Colonic mucosa (tissue), 4 donors: ENCODE results near the gene MYOF. TPM values are rescaled to one million over a fixed set of nuclear protein-coding genes. Genes with fewer than 3 reads are reported as not detected.

Experiments
- DNase-seq: peaks from one replicate; pipeline ENCODE4 v3.0.0-alpha.2; 2020
- H3K27ac ChIP-seq: fragments of 200-600 bp; one replicate; pipeline ENCODE4 v1.8.0; 2021
- H3K27me3 ChIP-seq: fragments of 200-600 bp; one replicate; pipeline ENCODE4 v1.8.0; 2021
- H3K36me3 ChIP-seq: fragments of 200-600 bp; one replicate; pipeline ENCODE4 v1.8.0; 2021
- H3K4me1 ChIP-seq: fragments of 200-600 bp; one replicate; pipeline ENCODE4 v1.8.0; 2021; ENCODE audit warnings: mild to moderate bottlenecking
- H3K4me3 ChIP-seq: fragments of 200-600 bp; one replicate; pipeline ENCODE4 v1.8.0; 2021
- H3K9ac ChIP-seq, 2 donors: one replicate each; pipeline ENCODE4 v1.7.0; 2013; ENCODE audit warnings: control low read depth in 2 of 2, low read depth in 2 of 2, low read length in 2 of 2
- H3K9me3 ChIP-seq: fragments of 200-600 bp; one replicate; pipeline ENCODE4 v1.8.0; 2021
- intact Hi-C: fragments of 100-400 bp; cut with DNase I; formaldehyde crosslinking; loops from one replicate; pipeline ENCODE4 v1.14.1; 2022
- total RNA-seq, 2 donors: library from RNA; stranded (reverse); fragmentation: NEBNext Ultra II Directional in 1 of 2; extraction: Animal tissue kit (Norgen Biotek cat#: 25700) in 1 of 2; gene quantifications; one replicate each; pipeline ENCODE4 v1.2.1, GENCODE V29; 2021
- TF ChIP-seq, protein P1 (sequence below): fragments of 200-600 bp; IDR thresholded peaks from one replicate; pipeline ENCODE4 v1.8.0; 2022; ENCODE audit warnings: antibody characterized with exemption, mild to moderate bottlenecking
- donor health status: healthy.
- donor health status: DM: no; HTN: no; CAD: no.
- donor health status: DM: no; HTN: no; CAD: no.

Gene MYOF
- total RNA-seq, 2 donors from 2014 or later, result 88.1 to 90.9 TPM

DNA sequence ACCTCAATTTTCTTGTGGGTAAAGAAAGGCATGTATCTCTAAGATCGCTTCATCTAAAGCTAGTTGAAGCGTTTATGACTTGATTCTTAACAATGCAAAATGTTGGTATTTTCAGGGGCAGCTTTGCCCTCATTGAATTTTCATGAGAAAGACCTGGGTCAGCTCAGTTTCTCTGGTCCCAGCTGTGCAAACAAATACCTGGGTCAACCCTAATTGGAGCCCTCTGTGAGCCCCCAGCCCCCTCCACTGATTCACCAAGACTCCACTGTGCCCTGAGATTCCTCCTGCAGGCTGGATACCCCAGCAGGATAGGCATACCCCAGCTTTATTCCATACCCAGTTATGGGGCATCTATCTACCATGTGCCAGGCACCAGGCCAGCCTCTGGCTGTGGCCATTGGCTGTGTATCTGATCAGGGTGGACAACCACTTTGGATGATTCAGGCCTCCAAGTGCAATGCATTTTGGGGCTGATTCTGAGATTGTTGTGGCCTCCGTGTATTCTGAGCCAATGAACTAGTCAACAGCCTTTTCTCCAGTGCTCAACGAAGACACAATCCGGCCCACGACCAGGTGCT lies 201.9 kb downstream of the MYOF start:
- intact Hi-C loops, result no loop called here
- H3K27me3 ChIP-seq, result no peaks in the 10 kb centered on the region
- H3K9me3 ChIP-seq, result no peaks in the 10 kb centered on the region
- no peak overlapping the region for H3K4me3 ChIP-seq
- no peak overlapping the region for H3K27ac ChIP-seq
- no peak for DNase-seq
- no peak overlapping the region for H3K9ac ChIP-seq
- no peaks in the 10 kb centered on the region for H3K36me3 ChIP-seq
- TF ChIP-seq, protein P1, sequence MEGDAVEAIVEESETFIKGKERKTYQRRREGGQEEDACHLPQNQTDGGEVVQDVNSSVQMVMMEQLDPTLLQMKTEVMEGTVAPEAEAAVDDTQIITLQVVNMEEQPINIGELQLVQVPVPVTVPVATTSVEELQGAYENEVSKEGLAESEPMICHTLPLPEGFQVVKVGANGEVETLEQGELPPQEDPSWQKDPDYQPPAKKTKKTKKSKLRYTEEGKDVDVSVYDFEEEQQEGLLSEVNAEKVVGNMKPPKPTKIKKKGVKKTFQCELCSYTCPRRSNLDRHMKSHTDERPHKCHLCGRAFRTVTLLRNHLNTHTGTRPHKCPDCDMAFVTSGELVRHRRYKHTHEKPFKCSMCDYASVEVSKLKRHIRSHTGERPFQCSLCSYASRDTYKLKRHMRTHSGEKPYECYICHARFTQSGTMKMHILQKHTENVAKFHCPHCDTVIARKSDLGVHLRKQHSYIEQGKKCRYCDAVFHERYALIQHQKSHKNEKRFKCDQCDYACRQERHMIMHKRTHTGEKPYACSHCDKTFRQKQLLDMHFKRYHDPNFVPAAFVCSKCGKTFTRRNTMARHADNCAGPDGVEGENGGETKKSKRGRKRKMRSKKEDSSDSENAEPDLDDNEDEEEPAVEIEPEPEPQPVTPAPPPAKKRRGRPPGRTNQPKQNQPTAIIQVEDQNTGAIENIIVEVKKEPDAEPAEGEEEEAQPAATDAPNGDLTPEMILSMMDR, result no peak
- H3K4me1 ChIP-seq, result no peaks in the 10 kb centered on the region

DNA sequence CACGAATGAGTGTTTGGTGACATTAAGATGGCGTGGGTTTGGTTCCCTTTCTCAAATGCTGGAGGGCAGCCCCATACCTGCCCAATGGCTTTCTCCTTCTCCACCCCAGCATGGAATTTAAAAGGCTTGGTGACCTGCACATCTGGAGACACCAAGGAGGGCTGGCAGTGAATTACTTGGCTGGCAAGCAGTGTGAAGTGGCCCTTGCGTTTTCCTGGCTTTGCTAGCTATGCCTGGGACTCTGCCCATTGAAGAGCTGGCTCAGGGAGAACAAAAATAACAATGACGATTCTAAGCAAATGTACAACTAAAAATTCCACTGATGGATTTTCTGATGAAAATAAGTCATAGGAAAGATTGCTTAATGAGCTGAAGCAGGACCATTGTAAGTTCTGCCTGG lies 204.8 kb downstream of the MYOF start:
- intact Hi-C loops, result no loop called here
- H3K9ac ChIP-seq, result no peak overlapping the region
- H3K36me3 ChIP-seq, result no peaks in the 10 kb centered on the region
- DNase-seq, result no peak
- TF ChIP-seq, protein P1, result no peak
- H3K27me3 ChIP-seq, result no peaks in the 10 kb centered on the region
- no peak overlapping the region for H3K27ac ChIP-seq
- no peaks in the 10 kb centered on the region for H3K4me1 ChIP-seq
- H3K9me3 ChIP-seq, result no peaks in the 10 kb centered on the region
- H3K4me3 ChIP-seq, result no peak overlapping the region

DNA sequence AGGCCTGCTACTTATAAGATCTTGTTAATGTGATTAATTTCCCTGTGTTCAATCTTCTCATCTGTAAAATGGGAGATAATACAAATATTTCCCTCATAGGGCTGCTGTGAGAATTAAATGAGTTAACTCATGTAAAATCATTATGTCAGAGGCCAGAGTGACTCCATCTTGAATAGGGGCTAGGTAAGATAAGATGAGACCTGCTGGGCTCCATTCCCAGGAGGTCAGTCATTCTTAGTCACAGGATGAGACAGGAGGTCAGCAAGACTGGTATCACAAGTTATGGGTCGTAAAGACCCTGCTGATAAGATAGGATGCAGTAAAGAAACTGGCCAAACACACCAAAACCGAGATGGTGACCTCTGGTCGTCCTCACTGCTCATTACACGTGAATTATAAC lies 207.7 kb downstream of the MYOF start:
- TF ChIP-seq, protein P1, result no peak
- intact Hi-C loops, result no loop called here
- no peak overlapping the region for H3K27ac ChIP-seq
- DNase-seq, result no peak
- no peaks in the 10 kb centered on the region for H3K9me3 ChIP-seq
- H3K36me3 ChIP-seq, result no peaks in the 10 kb centered on the region
- no peak overlapping the region for H3K4me3 ChIP-seq
- no peaks in the 10 kb centered on the region for H3K4me1 ChIP-seq
- no peaks in the 10 kb centered on the region for H3K27me3 ChIP-seq
- no peak overlapping the region for H3K9ac ChIP-seq

DNA sequence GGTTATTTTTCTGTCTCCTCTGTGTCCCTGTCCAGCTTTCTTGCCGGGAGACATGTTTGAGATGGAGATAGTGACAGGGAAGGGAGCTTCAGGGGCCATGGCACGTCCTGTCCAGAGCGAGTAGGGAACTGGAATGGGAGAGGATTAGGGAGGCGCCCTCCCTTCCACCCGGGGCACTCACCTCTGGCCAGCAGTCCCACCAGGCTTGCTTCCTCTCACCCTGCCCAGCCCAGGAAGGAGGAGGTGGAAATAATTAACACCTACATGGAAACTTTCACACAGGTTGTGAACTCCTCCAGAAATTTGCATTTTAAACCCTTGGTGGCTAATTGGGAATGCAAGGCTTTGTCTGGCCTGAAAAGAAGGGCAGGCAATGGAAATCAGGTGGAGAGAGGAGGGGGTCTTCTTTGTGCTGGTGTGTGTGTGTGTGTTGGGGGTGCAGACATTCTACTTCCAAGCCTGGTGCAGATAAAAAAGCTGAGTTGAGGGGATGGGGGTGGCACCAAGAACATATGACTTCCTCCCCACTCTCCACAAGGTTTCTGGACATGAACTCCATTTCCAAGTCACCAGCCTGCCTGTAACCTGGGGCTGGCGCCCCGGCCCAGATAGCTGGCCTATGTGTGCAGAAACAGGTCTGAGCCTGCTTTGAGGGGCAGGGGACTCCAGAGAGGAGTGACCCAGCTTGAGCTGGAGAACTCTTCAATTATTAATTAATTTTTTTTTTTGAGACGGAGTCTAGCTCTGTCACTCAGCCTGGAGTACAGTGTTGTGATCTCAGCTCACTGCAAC lies 209.1 kb downstream of the MYOF start:
- TF ChIP-seq, protein P1, result no peak
- H3K27me3 ChIP-seq, result no peaks in the 10 kb centered on the region

DNA sequence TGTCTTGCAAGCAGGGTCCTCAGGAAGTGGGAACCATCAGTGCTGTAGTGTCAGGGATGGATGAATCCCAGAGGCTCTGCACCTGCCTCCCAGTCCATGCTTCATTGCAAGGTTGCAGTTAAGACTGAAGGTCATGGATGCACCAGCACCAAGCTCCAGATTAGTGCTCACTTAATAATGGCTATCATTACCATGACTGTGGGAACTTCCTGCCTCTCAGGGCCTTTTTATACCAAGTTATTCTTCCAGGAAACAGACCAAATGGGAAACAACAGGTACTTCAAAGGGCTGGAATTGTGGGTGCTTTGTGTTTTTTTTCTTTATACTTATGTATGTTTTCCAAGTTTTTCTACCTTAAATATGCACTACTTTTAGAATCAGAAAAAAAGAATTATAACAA lies 210.8 kb downstream of the MYOF start:
- Histone ChIP-seq H3K9ac (no peak overlapping the region), H3K9me3 (no peaks in the 10 kb centered on the region), H3K36me3 (no peaks in the 10 kb centered on the region), H3K4me1 (no peaks in the 10 kb centered on the region), H3K4me3 (no peak overlapping the region), H3K27me3 (no peaks in the 10 kb centered on the region), H3K27ac (no peak overlapping the region)
- TF ChIP-seq, protein P1, result no peak
- DNase-seq, result no peak
- intact Hi-C loops, result no loop called here

More for the DNA sequence above, 209.1 kb downstream of the MYOF start:
- no peak overlapping the region for H3K27ac ChIP-seq
- H3K9me3 ChIP-seq, result no peaks in the 10 kb centered on the region
- DNase-seq, result no peak
- H3K36me3 ChIP-seq, result no peaks in the 10 kb centered on the region
- H3K9ac ChIP-seq, result no peak overlapping the region
- no peaks in the 10 kb centered on the region for H3K4me1 ChIP-seq
- H3K4me3 ChIP-seq, result no peak overlapping the region
- intact Hi-C loops, result no loop called here
